ENCODE measurements around the gene MSANTD4.

- TF ChIP-seq EZH2 (IDR thresholded peaks at IDR 0.05), result no peak
- no peak for TF ChIP-seq POLR2AphosphoS5 (IDR thresholded peaks at IDR 0.05; ENCODE audit: borderline replicate concordance, low read depth, low read length)
Measured at GRCh38 chr11:106031202-106031810, 9.3 kb upstream of the MSANTD4 start.

Data from SK-N-MC (cell line).